IMR-90 (cell line): Measurements from ENCODE around the gene CYP46A1. TPM values are rescaled to one million over a fixed set of nuclear protein-coding genes. Genes with fewer than 3 reads are reported as not detected.
A peak's percentile ranks its signal among the peaks of the same experiment; 100 is the strongest.

Source experiments
- ATAC-seq: fragments of 200-7000 bp; cut with Tn5 transposase; 2 replicates; pipeline ENCODE4 v1.9.1; 2020; ENCODE audit warnings: low read depth, mild to moderate bottlenecking, moderate library complexity
- BruUV-seq: library from RNA; stranded (reverse); fragments of 400-500 nt; replicated peaks from 2 replicates; lab custom pipeline; 2021; lab: Mats Ljungman, UMichigan
- CTCF ChIA-PET: fragments of 300-600 bp; formaldehyde crosslinking; extraction: SDS; loops from one replicate; lab custom pipeline; 2021; ENCODE audit warnings: antibody characterized with exemption; lab: Yijun Ruan, JAX
- POLR2A ChIA-PET: fragments of 300-600 bp; sonication (Branson Sonifier 250); formaldehyde crosslinking; loops from one replicate; lab custom pipeline; 2022; ENCODE audit warnings: antibody characterized with exemption; ENCODE audit not compliant: unreplicated experiment; lab: Charles Lee
- DNase-seq: peaks from one replicate; pipeline ENCODE4 v3.0.0; 2013
- H2AFZ ChIP-seq: replicated peaks from 2 replicates; pipeline ENCODE3; 2013; ENCODE audit warnings: low read length, mild to moderate bottlenecking; ENCODE audit not compliant: poor library complexity
- H2AK5ac ChIP-seq: 2 replicates; pipeline ENCODE4 v1.6.1; 2013; ENCODE audit warnings: low read depth, low read length, inconsistent platforms
- H2AK9ac ChIP-seq: replicated peaks from 2 replicates; pipeline ENCODE3; 2013; ENCODE audit warnings: mild to moderate bottlenecking, low read depth, low read length, moderate library complexity; ENCODE audit not compliant: poor library complexity
- H2BK120ac ChIP-seq: 2 replicates; pipeline ENCODE4 v1.6.1; 2013; ENCODE audit warnings: low read depth, low read length, inconsistent platforms
- H2BK15ac ChIP-seq: 3 replicates; pipeline ENCODE4 v1.6.1; 2013; ENCODE audit warnings: low read depth, low read length, inconsistent platforms
- H2BK20ac ChIP-seq: 2 replicates; pipeline ENCODE4 v1.6.1; 2013; ENCODE audit warnings: low read depth, mild to moderate bottlenecking, inconsistent platforms, low read length, moderate library complexity
- H2BK5ac ChIP-seq: 2 replicates; pipeline ENCODE4 v1.6.1; 2013; ENCODE audit warnings: mild to moderate bottlenecking, low read depth, low read length, inconsistent platforms; ENCODE audit not compliant: poor library complexity, severe bottlenecking
- H3K14ac ChIP-seq: replicated peaks from 2 replicates; pipeline ENCODE4 v1.6.1; 2013; ENCODE audit warnings: low read depth, low read length, inconsistent platforms
- H3K18ac ChIP-seq: 2 replicates; pipeline ENCODE4 v1.6.1; 2013; ENCODE audit warnings: low read depth, low read length, control low read depth
- H3K23ac ChIP-seq: 2 replicates; pipeline ENCODE4 v1.6.1; 2013; ENCODE audit warnings: low read depth, low read length, inconsistent platforms
- H3K27ac ChIP-seq: 2 replicates; pipeline ENCODE4 v1.5.1; 2013; ENCODE audit warnings: mild to moderate bottlenecking, control low read depth, low read length; ENCODE audit not compliant: insufficient read depth
- H3K27me3 ChIP-seq: 2 replicates; pipeline ENCODE4 v1.6.1; 2013; ENCODE audit warnings: low read length; ENCODE audit not compliant: control insufficient read depth, insufficient read depth
- H3K36me3 ChIP-seq: 2 replicates; pipeline ENCODE4 v1.6.1; 2013; ENCODE audit warnings: low read length, mixed read lengths; ENCODE audit not compliant: control insufficient read depth, insufficient read depth
- H3K4ac ChIP-seq: 2 replicates; pipeline ENCODE4 v1.6.1; 2013; ENCODE audit warnings: low read depth, low read length, inconsistent platforms
- H3K4me1 ChIP-seq: 2 replicates; pipeline ENCODE4 v1.6.1; 2013; ENCODE audit warnings: low read length, mixed read lengths; ENCODE audit not compliant: control insufficient read depth, insufficient read depth
- H3K4me2 ChIP-seq: 2 replicates; pipeline ENCODE4 v1.6.1; 2013; ENCODE audit warnings: low read depth, mild to moderate bottlenecking, control low read depth, low read length, moderate library complexity
- H3K4me3 ChIP-seq: 2 replicates; pipeline ENCODE4 v1.5.1; 2013; ENCODE audit warnings: low read depth, mild to moderate bottlenecking, control low read depth, low read length, moderate library complexity; ENCODE audit not compliant: insufficient read depth
- H3K56ac ChIP-seq: 2 replicates; pipeline ENCODE4 v1.6.1; 2013; ENCODE audit warnings: low read length, inconsistent platforms; ENCODE audit not compliant: insufficient read depth; ENCODE audit errors: extremely low read depth
- H3K79me1 ChIP-seq, 2 experiments: 2 replicates each; pipeline ENCODE4 v1.6.1; 2013; ENCODE audit warnings: low read length in 2 of 2, inconsistent platforms in 1 of 2, low read depth in 1 of 2
- H3K9ac ChIP-seq: 2 replicates; pipeline ENCODE4 v1.6.1; 2013; ENCODE audit warnings: low read depth, low read length, control low read depth
- H3K9me1 ChIP-seq: 2 replicates; pipeline ENCODE4 v1.6.1; 2013; ENCODE audit warnings: low read length, inconsistent platforms; ENCODE audit not compliant: insufficient read depth
- H3K9me3 ChIP-seq: 2 replicates; pipeline ENCODE4 v1.6.1; 2013; ENCODE audit warnings: low read length; ENCODE audit not compliant: control insufficient read depth, insufficient read depth
- H4K20me1 ChIP-seq: 2 replicates; pipeline ENCODE4 v1.6.1; 2013; ENCODE audit warnings: low read length, inconsistent platforms; ENCODE audit not compliant: insufficient read depth
- H4K5ac ChIP-seq: 2 replicates; pipeline ENCODE4 v1.6.1; 2013; ENCODE audit warnings: mild to moderate bottlenecking, low read depth, low read length, control low read depth
- H4K8ac ChIP-seq, 2 experiments: 2 replicates each; pipeline ENCODE4 v1.6.1; 2013; ENCODE audit warnings: low read depth in 2 of 2, low read length in 2 of 2, control low read depth in 1 of 2, inconsistent platforms in 1 of 2
- H4K91ac ChIP-seq: 2 replicates; pipeline ENCODE4 v1.6.1; 2013; ENCODE audit warnings: low read depth, low read length, inconsistent platforms; ENCODE audit not compliant: insufficient read depth
- BHLHE40 ChIP-seq: fragments of 150-350 bp; IDR thresholded peaks from 2 replicates; pipeline ENCODE4 v1.6.1; 2016; ENCODE audit warnings: mild to moderate bottlenecking, low read depth, low read length
- CEBPB ChIP-seq: IDR thresholded peaks from 2 replicates; pipeline ENCODE4 v1.6.1; 2012; ENCODE audit warnings: low read depth, low read length, improper control_type of control experiment
- CHD1 ChIP-seq: IDR thresholded peaks from 2 replicates; pipeline ENCODE4 v1.6.1; 2012; ENCODE audit warnings: low read depth, low read length, improper control_type of control experiment
- CTCF ChIP-seq: conservative IDR thresholded peaks from 2 replicates; pipeline ENCODE4 v1.5.1; 2012; ENCODE audit warnings: mild to moderate bottlenecking, low read depth, low read length, improper control_type of control experiment
- ELK1 ChIP-seq: fragments of 150-350 bp; IDR thresholded peaks from 2 replicates; pipeline ENCODE4 v1.6.1; 2016; ENCODE audit warnings: low read depth, mild to moderate bottlenecking, low read length, moderate library complexity, borderline replicate concordance
- MAFK ChIP-seq: IDR thresholded peaks from 2 replicates; pipeline ENCODE4 v1.6.1; 2012; ENCODE audit warnings: low read depth, low read length, improper control_type of control experiment
- POLR2A ChIP-seq: IDR thresholded peaks from 2 replicates; pipeline ENCODE4 v1.6.1; 2012; ENCODE audit warnings: mild to moderate bottlenecking, low read depth, low read length
- RAD21 ChIP-seq: IDR thresholded peaks from 2 replicates; pipeline ENCODE4 v1.6.1; 2012; ENCODE audit warnings: low read length, improper control_type of control experiment
- USF2 ChIP-seq: fragments of 150-350 bp; IDR thresholded peaks from 2 replicates; pipeline ENCODE4 v1.6.1; 2017; ENCODE audit warnings: mild to moderate bottlenecking, antibody characterized with exemption, low read length, low read depth
- WGBS, 2 experiments: methylation state at CpG; one replicate each; pipeline versions ENCODE4 v1.1.5 to v1.1.7; 2013; ENCODE audit warnings: missing lambda C conversion rate in 2 of 2; ENCODE audit not compliant: insufficient read length in 1 of 2; ENCODE audit errors: extremely low coverage in 2 of 2; 5-methylcytosine and 5-hydroxymethylcytosine counted together
- dilution Hi-C: fragments of 300-500 bp; cut with HindIII; formaldehyde crosslinking; loops from one replicate; pipeline ENCODE4 v1.14.3; 2018; ENCODE audit warnings: low sequenced_read_pairs; ENCODE audit not compliant: unreplicated experiment
- in situ Hi-C: fragments of 300-500 bp; cut with MboI; formaldehyde crosslinking; loops from 3 replicates; pipeline ENCODE4 v1.14.3; 2019; ENCODE audit warnings: low sequenced_read_pairs, inconsistent platforms, mixed read lengths
- intact Hi-C: fragments of 100-400 bp; cut with micrococcal nuclease; formaldehyde crosslinking; loops from 2 replicates; pipeline ENCODE4 v1.10.0; 2022
- polyA plus RNA-seq, 3 experiments: library from polyadenylated mRNA; depleted of rRNA; stranded (reverse); fragments of >200 nt; gene quantifications; 2 replicates each; pipeline ENCODE4 v1.2.3, GENCODE V29; 2012; ENCODE audit warnings: low replicate concordance in 1 of 3
- total RNA-seq: library from RNA; depleted of rRNA; stranded (reverse); fragments of >200 nt; gene quantifications from 2 replicates; pipeline ENCODE4 v1.2.3, GENCODE V29; 2012

Gene CYP46A1
- total and polyA plus RNA-seq, 2 of the 4 experiments (the other 2 are of a cell fraction): 0.18 to 0.31 TPM

GRCh38 chr14:99644723-99645544 is 39.2 kb upstream of the CYP46A1 start, which contains the start of gene HHIPL1 (continued):
- no peak for TF ChIP-seq BHLHE40
- TF ChIP-seq CHD1: no peak

GRCh38 chr14:99645545-99646505 is 38.3 kb upstream of the CYP46A1 start:
- H2BK120ac ChIP-seq: no peak overlapping the region
- H3K9ac ChIP-seq: no peak overlapping the region
- no peak overlapping the region; a peak in 2 of 4 replicates for H4K8ac ChIP-seq
- in situ Hi-C loops: no loop called here
- no peak overlapping the region for H2BK20ac ChIP-seq
- no peak overlapping the region for H3K18ac ChIP-seq
- dilution Hi-C loops: no loop called here
- H2BK5ac ChIP-seq: no peak overlapping the region
- H2AK9ac ChIP-seq: peak overlapping the region; percentile 76
- H2AFZ ChIP-seq: peak overlapping the region; percentile 94
- H3K56ac ChIP-seq: no peak overlapping the region
- intact Hi-C loops: no loop called here
- WGBS, 2 experiments: 49% methylated on average over 17 of the region's 32 CpGs; no CpG with 5 or more reads in 1 of the 2 experiments
- ATAC-seq (no peak), DNase-seq (no peak)
- no TSS peak for BruUV-seq
- H3K9me3 ChIP-seq: no peaks in the 10 kb centered on the region
- H2AK5ac ChIP-seq: no peak overlapping the region
- H2BK15ac ChIP-seq: no peak overlapping the region
- H3K27me3 ChIP-seq: peaks cover 4% of the 10 kb centered on the region; the same call in 1 of the 2 replicates
- no peak overlapping the region for H3K4ac ChIP-seq
- ChIA-PET CTCF (no interaction called here), POLR2A (no interaction called here)
- H3K4me1 ChIP-seq: peaks cover 4% of the 10 kb centered on the region; the same call in 1 of the 2 replicates
- no peak overlapping the region for H3K14ac ChIP-seq
- no peak overlapping the region for H3K23ac ChIP-seq
- H4K91ac ChIP-seq: no peak overlapping the region
- peak overlapping the region; percentile 28 for H3K4me2 ChIP-seq
- H4K5ac ChIP-seq: peak overlapping the region; percentile 9; the same call in 1 of the 2 replicates
- no peaks in the 10 kb centered on the region for H3K36me3 ChIP-seq
- H3K27ac ChIP-seq: no peak overlapping the region
- no peaks in the 10 kb centered on the region for H3K79me1 ChIP-seq
- peak overlapping the region; percentile 47 for H3K4me3 ChIP-seq
- H4K20me1 ChIP-seq: no peaks in the 10 kb centered on the region
- H3K9me1 ChIP-seq: peaks cover 5% of the 10 kb centered on the region; the same call in 1 of the 2 replicates
- TF ChIP-seq CTCF: no peak
- TF ChIP-seq CEBPB: no peak
- no peak for TF ChIP-seq RAD21
- no peak for TF ChIP-seq MAFK
- TF ChIP-seq POLR2A: no peak
- TF ChIP-seq ELK1: no peak
- no peak for TF ChIP-seq CHD1
- TF ChIP-seq USF2: no peak
